Stimulated activated CD4-positive, alpha-beta T cell treated with anti-CD3 and anti-CD28 coated beads, TNF-alpha, amount 100 ng/mL, for 48 hours (primary cell): ENCODE data around the gene NSUN2.

Experiments used
- DNase-seq, 3 donors: peaks; one replicate each; pipeline ENCODE4 v3.0.0-alpha.2; 2020; ENCODE audit warnings: low read depth in 3 of 3

NSUN2 gene

GRCh38 chr5:6557807-6558575, 74.9 kb downstream of the NSUN2 start:
- no peak for DNase-seq

- DNase-seq, result no peak
Observed at GRCh38 chr5:6556802-6557102, 76.1 kb downstream of the NSUN2 start.

DNA sequence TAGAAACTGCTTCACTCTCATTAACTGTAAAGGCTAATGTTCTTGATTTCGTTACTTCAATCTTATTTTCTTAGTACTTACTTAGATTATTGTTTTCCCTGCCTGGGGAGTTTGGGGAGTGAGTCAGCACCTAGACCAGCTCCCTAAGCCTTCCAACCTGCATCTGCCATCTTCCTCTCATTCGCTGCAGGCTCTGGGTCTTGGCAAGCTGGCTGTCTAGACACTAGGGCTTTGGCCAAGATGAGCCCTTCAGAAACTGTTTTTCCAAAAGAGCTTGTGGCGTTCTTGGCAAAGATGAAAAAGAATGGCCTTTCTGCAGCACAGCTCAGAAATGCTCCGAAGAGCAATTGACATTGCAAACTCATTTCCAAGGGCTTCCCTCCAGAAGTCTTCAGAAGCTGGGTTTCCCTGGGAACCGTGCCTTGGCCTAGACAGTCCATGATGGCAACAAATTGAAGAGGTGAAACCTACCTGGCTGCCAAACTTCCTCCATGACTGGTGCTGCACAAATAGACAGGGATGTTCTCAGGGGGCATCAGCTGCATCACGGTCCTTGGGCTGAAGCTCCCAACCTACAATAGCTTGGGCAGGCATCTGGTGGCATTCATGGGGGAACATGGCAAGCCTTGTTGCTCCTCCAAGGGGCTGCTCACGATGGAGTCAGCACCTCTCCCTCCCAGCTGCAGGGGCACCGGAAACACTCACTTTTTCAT, 76.6 kb downstream of the NSUN2 start:
- no peak for DNase-seq

- no peak for DNase-seq
Observed at GRCh38 chr5:6554812-6555211, 78.0 kb downstream of the NSUN2 start.

DNA sequence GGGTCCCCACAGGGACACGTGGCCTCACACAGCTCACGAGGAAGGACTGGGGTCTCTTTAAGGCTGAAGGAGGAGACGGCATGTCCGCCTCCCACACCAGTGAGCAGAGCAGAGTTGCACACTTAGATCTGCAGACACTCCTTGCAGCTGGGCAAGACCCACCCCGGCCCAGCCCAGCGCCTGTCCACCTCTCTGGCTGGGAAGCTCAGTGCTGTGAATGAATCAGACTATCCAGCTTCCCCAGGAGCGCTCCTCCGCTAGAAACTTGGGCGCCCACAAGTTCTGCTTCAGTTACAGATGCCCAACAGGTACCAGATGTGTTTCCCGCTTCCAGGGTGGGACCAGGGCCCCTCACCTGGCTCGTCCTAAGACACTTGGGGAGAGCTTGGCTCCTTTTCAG, 78.9 kb downstream of the NSUN2 start:
- no peak for DNase-seq

- no peak for DNase-seq
Observed at GRCh38 chr5:6552612-6553011, 80.2 kb downstream of the NSUN2 start.

DNA sequence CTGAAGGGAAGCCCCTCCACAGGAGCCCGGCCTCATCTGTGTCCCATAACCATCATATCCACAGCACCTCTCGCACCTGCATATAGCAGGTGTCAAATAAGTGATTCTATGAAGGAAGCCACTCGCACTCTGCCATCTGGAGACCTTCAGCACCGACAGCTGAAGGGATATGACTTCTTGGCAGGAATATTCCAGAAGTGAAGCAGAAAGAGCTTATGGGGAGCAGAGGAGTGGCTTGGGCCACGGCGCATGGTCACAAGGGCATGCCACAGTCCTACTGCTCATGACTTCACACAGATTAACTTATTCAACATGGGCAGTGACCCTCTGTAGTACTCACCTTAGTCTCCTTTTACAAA, 80.9 kb downstream of the NSUN2 start:
- no peak for DNase-seq

GRCh38 chr5:6551287-6551954, 81.4 kb downstream of the NSUN2 start:
- no peak for DNase-seq

GRCh38 chr5:6550628-6551027, 82.2 kb downstream of the NSUN2 start:
- no peak for DNase-seq
